Activated CD4-positive, alpha-beta T cell treated with anti-CD3 and anti-CD28 coated beads, Interleukin-2, amount 50 U/mL, for 16 hours (primary cell): ENCODE results near the gene TMEM47.
A peak's percentile ranks its signal among the peaks of the same experiment; 100 is the strongest.

Experiments used
- DNase-seq: peaks from one replicate; pipeline ENCODE4 v3.0.0-alpha.2; 2020

TMEM47 gene

DNA sequence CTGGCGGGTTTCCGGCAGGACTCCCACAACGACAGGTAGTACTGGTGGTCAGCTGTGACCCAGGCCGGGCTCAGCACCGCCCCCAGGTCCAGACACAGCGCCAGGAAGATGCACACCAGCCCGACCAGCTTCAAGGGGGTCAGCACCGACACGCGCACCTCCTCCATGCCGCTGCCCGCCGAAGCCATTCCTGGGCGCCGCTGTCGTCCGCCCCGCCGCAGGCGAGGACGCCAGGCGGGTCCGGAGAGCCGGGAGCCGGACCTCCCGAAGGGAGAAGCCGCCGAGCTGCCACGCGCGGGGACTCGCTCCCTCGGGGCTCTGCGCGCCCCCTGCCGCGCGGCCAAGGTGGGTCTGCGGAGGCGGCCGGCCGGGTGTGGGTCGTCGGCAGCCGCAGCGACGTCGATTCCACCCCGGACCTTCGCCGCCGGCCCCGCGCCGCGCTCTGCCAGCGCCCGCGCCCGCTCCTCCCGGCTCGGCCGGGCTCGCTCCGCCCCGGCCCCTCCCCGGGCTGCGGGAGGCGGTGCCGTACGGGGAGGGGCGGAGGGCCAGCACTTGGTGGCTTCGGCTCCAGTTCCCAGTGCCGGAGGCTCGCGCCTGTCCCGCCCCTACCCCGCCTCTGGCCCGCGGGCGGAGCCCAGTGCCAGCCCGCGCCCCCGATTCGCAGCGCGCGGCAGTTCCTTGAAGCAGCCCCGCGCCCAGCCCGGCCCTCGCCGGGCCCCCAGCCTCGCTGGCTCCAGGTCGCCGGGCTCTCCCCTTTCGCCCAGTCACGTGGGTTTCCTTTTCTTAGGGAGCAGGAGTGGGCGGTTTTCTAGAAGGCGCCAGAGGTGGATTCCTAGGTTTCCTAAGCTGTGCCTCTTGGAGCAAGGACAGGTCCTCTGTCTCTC is at the start of gene TMEM47:
TMEM47 (minus strand) TSS at position 444 of the 884 bp plus-strand sequence; CDS start at position 188, 256 bp downstream.
- no peak for DNase-seq

DNA sequence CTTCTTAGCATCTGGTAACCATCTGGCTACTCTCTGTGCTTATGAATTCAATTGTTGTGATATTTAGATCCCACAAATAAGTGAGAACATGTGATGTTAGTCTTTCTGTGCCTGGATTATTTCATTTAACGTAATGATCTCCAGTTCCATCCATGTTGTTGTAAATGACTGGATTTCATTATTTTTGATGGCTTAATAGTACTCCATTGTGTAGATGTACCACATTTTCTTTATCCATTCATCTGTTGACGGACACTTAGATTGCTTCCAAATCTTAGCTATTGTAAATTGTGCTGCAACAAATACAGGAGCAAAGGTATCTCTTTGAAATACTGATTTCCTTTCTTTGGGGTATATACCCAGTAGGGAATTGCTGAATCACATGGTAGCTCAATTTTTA is 30.0 kb upstream of the TMEM47 start:
- no peak for DNase-seq

DNA sequence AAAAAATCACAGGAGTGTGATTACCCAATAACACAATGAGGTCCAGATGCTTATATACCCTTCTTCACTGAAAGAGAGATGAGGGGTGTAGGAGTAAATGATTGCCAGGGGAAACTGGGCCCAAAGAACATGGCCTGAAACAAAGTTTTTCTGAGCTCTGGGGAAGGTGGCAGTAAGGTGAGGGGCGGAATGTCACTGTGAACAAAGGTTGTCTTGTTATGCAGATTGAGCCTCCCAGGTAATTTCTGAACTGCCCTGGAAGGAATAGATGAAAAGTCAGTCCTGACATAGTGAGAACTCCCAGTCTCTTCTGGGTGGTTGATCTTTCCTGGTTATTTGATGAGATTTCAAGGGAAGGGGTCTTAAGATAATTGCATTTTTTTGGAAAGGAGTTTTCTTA is 2.5 kb upstream of the TMEM47 start:
- DNase-seq = no peak

DNA sequence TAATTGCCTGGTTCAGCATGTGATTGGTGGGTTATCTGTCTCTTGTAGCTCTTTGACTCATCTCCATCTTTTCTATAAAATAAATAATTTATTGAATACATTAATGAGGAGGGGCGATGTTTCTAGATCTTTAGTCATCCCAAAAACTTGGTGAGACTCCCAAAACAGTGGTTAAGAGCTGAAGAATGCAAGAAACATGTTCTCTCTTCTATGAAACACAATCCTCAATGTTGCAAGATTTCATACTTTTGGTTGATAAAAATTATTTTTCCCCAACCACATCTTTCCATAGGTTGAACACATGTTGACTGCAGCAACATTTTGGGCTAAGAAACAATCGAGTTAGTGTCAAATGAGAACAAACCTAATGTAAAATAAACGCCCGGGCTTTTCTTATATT is 1.2 kb upstream of the TMEM47 start:
- DNase-seq = no peak

DNA sequence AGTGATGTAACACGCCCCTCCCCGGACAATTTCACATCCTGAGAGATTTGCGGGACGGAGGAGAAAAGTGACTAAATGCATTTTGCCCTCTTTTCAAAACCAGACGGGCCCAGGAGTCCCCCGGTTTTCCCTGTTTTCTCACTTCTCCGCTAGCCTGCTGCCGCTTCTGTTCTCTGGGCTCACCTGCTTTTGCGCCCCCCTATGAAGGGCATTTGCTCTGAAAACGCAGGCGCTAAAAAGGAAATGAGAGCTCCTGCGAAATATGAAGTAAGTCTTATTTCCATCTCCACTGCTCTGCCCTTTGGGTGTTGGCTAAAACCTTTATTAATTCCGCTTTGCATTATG is 613 bp upstream of the TMEM47 start:
- no peak for DNase-seq

DNA sequence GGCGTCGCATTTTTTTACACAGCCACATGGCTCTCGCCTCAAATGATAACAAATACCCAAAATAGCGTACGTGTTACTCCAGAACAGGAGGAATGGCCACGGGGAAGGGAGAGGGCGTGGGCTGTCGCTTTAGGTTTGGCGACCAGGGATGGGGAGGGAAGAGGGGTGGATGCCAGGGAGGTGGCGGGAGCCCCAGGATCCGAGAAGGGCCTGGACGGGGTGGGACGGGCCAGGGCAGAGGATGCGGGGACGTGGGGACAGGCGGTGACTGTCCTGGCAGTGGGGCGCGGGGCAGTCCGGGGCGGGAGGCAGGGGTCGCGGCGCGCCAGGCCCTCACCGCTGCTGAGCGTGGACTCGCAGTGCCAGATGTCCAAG is 631 bp downstream of the TMEM47 start:
- DNase-seq = no peak

DNA sequence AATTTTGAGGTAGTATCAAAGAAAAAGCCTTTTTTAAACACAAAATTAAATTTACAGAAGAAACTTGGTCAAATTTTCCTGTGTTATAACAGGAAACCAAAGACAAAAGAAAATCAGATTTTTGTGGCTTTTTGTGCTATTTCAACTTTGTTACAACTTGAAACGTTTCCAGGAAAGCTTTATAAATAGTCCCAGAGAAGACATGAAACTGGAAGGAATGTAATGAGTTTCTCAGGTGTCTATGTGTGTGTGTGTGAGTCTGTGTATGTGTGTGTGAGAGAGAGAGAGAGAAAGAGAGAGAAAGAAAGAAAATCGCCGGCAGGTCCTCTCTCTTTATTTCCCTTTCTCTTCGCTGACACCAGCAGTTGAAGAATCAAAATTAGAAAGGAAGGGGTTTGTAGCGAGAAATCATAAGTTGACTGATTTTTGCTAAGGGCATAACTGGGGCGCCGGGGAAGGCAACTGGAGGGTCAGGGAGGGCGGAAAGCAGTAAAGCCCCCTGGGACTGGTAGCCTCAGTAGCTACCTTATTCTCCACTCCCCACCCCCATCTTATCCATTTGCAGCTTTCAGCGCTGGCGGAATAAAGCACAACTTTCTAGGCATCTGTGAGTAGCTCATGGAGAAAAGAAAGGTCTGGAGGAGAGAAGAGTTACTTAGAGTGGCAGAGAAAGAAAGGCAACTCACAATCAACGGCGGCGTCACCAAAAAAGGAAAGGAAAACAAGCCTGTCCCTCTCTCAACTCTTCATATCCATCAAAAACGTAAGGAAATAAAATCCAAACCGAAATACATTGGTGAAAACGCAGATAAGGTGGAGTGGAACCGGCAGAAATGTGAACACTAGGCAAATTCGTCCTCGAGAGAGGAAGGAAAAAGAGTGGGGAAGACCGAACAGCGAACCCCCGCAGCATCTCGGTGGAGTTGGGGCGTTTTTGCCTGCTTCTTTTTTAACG is 1.3 kb downstream of the TMEM47 start:
- no peak for DNase-seq

DNA sequence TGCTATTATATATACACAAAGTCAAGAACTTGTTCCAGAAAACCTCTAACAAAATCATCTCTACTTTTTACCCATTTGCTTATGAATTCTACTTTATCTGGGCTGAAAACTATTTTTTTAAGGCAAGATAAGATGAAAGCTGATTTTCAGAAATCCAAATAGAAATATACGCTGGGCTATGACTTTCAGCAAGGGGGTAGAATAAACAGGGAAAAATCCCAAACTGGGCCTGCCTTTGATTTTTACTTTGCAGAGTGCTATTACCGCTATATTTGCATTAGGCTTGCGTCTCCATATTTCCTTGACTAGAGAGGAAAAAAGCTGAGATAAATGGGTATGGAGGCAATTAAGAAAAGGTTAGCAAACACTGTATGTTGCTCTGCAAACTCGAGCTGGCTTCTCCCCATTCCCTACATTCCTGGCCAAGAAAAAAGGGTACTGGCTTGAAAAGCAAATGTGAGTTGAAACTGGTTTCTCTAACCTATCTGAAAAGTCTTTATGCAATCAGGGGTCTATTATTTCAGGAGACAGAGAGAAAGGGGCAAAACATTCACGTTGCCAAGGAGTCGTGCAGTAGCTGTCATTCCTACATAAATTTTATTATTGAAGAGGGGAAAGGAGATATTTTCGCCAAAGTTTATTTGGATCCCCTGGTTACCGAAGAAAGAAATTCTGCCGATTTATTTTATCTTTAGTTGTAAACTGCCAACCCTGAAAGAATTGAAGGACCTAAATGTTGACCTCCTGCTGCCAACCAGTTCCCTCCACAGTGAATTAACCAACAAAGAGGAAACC is 2.2 kb downstream of the TMEM47 start:
- no peak for DNase-seq

DNA sequence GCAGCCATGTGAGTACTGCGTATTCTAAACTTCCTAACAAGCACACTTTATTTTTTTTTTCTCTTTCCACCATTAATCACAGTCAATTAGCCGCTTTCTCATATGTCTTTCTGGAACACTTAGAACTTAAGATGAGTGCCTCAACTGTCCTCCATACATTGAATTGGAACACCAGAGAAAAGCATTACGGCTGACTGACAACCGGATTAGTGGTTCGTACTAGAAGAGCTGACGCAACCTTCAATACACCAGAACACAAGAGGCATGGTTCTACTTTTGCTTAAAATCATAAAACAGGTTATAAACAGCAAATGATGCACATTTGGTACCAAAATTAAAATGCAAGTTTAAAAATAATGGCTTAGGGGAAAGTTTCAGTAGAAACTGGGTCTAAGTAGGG is 3.3 kb downstream of the TMEM47 start:
- no peak for DNase-seq

DNA sequence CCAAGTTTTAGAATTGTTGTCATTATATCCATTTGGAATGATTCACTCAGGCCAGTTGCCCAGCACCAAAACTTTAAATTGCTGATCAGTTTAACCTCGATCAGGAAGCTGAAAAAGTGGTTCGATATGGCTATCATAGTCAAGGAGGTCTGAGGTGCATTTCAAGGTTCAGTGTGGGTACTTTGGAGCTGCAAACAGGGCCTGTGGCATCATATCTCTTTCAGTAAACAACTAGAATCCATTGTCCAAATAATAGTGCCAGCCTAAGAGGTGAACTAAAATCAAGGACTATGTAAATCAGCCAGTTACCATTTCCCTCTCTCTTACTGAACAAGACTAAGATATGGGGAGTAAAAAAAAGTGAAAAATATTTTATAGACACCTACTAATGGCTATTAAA is 14.2 kb downstream of the TMEM47 start:
- no peak for DNase-seq

DNA sequence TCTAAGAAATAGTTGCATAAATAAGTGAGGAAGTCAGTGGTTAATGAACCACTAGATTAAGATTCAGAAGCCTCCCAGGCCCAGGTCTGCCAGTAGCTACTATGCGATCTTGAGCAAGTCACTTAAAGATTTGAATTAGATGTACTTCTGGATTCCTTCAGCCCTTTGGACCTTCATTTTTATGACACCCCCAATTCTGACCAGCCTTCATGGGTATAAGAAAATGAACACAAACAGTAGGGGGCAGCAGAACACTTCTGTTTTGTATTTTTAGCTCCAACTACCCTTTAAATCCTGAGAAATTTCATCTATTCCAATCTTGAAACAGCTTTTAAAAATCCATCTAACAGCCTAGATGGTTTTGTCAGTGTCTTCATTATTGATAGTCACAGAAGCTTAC is 19.0 kb downstream of the TMEM47 start:
- DNase-seq = peak; percentile 11

DNA sequence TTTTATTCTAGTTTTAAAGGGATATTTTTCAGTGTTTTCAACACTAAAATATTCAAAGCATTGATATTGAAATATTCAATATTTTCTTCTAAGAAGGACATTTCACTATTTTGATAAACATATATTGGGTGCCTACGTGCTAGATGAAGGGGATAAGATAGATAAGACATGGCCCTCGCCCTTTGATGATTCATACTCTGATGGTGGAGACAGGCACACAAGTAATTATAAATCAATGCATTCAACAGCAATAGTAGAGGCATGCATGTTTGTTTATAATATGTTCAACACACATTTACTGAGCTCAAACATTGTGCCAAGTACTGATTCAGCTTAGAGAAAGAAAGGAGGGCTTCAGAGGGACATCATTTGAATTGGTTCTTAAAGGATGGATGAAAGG is 22.7 kb downstream of the TMEM47 start:
- DNase-seq = no peak

DNA sequence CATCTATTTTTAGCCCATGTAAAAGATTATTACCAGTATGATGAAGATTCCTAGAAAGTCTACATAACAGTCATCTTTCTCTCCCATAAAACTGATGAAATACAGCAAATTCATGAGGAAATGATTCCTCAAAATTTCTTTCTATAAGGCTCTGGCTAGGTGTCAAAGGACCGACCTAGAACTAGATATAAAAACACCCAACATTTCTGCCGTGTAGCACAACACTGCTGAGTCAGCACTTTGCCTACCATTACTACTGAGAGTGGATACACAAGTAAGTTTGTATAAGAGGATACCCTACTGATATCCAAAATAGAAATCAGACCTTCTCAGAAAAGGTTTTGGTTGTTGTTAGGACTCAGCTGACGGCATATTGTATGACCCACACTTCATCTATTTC is 24.7 kb downstream of the TMEM47 start:
- no peak for DNase-seq

DNA sequence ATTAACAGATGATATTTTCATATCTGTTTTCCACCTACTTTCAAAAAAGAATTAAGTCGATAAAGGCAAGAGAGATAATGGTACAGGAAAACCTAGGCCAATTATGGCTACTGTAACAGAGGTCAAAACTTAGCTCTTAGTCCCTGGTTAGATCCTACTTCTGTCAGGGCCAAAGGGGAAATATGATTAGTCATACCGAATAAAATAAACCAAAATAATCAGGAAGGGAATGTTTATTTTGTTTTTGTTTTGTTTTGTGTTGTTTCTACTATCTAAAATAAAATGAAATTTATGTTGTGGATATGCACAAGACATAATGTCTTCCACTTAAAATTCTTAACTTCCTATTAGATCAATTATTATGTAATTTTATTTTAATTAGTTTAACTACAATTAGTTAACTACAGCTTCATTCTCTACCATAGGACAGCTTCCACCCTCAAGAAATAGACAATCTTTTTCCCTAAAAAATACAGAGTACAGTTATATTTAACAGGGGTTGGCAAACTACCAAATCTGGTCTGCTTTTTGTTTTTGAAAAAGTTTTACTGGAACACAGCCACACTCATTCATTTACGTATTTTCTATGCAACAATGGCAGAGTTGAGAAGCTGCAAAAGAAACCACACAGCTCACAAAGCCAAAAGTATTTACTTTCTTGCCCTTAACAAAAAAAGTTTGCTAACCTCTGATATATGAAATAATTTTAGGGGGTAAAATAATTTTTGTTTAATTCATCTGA is 25.4 kb downstream of the TMEM47 start:
- no peak for DNase-seq

DNA sequence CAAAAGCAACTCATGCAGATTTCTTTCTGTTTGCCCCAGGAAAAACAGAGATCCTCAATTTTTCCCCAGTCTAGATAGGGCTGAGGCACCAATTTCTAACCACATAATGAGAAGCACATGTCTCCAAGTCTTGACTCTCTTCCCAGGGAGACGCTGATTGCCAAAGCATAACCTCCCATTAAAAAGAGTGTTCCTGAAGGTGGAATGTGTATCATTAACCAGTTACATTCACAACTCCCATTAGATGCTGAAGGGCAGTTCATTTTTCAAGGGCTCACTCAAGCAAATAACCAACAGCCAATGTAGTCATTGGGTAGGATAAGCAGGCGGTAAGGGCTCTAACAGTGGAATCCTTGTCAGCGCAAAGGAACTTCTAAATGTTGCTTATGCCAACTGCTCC is 27.5 kb downstream of the TMEM47 start:
- no peak for DNase-seq

DNA sequence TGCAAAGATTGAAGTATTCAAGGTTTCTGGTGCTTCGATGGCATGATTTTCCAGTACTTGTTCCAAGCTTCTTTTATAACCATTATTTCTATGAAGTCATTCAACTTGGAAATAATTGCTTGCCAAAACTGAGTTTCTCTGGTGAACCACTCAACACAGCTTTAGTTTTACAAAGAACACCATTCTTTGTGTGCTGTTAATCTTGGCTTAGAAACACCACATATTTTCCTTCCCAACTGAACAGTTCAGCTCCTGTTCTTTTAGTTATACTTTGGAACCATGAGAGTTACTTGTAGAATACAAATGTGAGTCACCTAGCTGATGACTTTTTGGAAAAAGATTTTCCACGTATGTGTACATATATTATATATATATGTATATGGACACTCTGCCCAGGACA is 32.7 kb downstream of the TMEM47 start:
- no peak for DNase-seq

DNA sequence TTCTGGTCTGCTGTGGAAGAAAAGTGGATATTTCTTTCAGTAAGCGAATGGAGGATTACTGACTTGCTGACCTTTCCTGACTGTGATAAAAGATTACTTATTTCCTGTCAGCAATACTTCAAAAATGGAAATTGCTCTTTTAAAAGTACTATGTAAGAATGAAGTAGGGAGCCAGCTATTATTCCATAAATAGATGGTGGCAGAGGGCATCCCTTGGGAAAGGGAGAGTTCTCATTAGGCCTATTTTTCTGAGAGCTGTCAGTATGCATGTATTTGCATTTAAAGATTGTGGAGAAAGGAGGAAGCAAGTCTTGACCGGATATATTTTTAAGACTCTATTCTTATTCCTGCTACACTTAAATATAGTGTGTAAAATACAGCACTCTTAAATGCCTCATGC is 37.2 kb downstream of the TMEM47 start:
- no peak for DNase-seq

DNA sequence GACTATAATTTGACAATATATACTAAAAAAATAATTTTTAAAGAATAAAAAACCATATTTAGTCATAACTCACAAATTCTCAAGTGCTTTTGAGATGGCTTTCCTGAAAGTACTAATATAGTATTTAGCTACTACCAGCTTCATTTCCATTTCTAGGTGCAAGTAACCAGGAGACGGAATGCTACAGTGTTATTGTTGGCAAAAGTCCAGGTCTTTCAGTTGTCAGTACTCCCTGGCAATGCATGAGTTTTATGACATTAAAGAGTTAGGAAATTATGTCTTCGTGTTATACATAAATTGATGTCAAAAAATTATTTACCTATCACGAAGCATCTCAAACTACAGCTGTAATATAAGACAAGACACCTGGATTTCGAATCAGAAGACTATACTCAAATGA is 45.0 kb downstream of the TMEM47 start:
- no peak for DNase-seq

DNA sequence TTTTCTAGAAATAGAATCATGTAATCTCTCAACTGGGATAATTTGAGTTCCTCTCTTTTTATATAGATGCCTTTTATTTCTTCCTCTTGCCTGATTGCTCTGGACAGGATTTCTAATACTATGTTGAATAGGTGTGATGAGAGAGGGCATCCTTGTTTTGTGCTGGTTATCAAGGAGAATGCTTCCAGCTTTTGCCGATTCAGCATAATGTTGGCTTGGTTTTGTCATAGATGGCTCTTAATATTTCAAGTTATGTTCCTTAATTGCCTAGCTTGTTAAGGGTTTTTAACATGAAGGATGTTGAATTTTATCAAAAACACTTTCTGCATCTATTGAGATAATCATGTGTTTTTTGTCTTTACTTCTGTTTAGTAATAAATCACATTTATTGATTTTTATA is 58.7 kb downstream of the TMEM47 start:
- no peak for DNase-seq

DNA sequence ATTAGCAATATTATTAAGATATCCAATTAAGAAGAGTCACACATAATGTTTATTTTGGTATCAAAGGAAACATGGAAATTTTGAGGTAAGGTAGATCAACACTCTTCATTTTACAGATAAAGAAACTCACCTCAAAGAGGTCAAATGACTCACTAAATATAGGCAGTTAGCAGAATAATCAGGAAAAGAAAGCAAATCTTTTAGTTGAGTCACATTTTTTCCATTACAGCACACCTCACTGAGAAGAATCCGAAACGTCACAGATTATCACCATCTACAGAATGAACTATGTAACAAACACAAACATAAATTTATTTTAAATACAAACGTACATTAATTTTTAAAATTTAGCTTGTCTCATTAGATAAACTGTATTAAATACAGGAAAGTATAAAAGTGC is 70.1 kb downstream of the TMEM47 start:
- no peak for DNase-seq

DNA sequence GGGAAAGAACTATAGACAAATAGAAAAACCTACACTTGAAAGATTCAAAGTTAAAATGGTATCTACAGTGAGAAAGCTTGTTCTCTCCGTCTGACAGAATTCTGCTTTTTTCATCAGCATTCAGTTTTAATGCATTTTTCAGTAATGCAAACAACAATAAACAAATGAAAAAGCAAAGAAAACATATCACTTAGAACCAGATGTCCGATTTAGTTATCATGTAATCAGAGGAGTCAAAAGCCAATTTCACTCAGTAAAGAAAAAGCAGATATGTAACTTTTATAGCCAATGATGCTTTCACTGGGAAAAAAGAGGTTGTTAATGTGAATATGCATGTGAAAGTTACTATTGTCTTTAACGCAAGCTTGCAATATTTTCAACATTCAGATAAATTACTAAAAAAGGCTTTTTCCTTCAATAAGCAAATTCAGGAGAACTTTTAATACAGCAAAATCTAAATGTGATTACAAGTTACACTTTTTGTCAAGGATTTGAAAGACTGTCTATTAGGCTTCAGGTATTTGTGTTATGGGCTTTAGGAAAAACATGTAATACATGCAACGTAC is 70.7 kb downstream of the TMEM47 start:
- no peak for DNase-seq

DNA sequence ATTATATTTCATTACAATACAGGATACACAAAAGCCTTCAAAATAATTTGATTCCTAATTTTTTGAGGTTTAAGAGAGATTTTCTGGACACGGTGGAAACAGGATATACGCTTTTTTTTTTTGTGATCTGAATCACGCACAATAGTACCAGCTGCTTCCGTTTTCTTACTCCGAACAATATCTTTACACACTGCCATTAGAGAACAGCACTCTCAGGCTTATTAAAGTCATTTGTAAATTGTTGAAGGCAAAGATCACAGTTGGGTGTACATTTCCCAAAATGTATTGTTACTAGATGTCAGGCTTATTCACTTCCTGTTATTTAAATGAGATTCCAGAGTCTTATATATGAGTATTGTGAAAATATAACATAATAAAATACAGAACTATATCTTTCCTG is 71.5 kb downstream of the TMEM47 start:
- no peak for DNase-seq
